Activated CD4-positive, alpha-beta memory T cell treated with anti-CD3 and anti-CD28 coated beads for 36 hours (primary cell): ENCODE data around the gene ATPAF1. TPM values are rescaled to one million over a fixed set of nuclear protein-coding genes. Genes with fewer than 3 reads are reported as not detected.
"Not testable (repeated sequence)": the region's sequence is repeated elsewhere in the genome, so short reads cannot be mapped to it uniquely, and the experiment has no call there.

Experiments used
- CTCF ChIA-PET: fragments of 350-600 bp; sonication (Branson Sonifier 250); formaldehyde crosslinking; loops from one replicate; lab custom pipeline; 2021; ENCODE audit warnings: antibody characterized with exemption, inconsistent platforms; lab: Charles Lee
- POLR2A ChIA-PET: fragments of 350-600 bp; sonication (Branson Sonifier 250); formaldehyde crosslinking; loops from one replicate; lab custom pipeline; 2021; ENCODE audit warnings: antibody characterized with exemption; lab: Charles Lee
- DNase-seq: peaks from one replicate; pipeline ENCODE4 v3.0.0-alpha.2; 2020
- H3K27ac Mint-ChIP-seq: one replicate; pipeline ENCODE4 v1.8.0; 2021; ENCODE audit warnings: mixed read lengths
- H3K27me3 Mint-ChIP-seq: one replicate; pipeline ENCODE4 v1.8.0; 2021; ENCODE audit warnings: mixed read lengths
- H3K36me3 Mint-ChIP-seq: one replicate; pipeline ENCODE4 v1.8.0; 2021; ENCODE audit warnings: mixed read lengths
- H3K4me1 Mint-ChIP-seq: one replicate; pipeline ENCODE4 v1.8.0; 2021; ENCODE audit warnings: low read depth, mixed read lengths
- H3K4me3 Mint-ChIP-seq: one replicate; pipeline ENCODE4 v1.8.0; 2021; ENCODE audit warnings: mild to moderate bottlenecking, mixed read lengths
- H3K9me3 Mint-ChIP-seq: one replicate; pipeline ENCODE4 v1.8.0; 2021; ENCODE audit warnings: mixed read lengths
- intact Hi-C: fragments of 100-400 bp; cut with micrococcal nuclease; formaldehyde crosslinking; loops from one replicate; pipeline ENCODE4 v1.15.1; 2023
- total RNA-seq, 2 experiments: library from RNA; stranded (reverse); gene quantifications; one replicate each; pipeline ENCODE4 v1.2.3, GENCODE V29; 2021

Gene ATPAF1
- total RNA-seq, 2 experiments from 2014 or later, result 45.0 to 45.9 TPM

DNA sequence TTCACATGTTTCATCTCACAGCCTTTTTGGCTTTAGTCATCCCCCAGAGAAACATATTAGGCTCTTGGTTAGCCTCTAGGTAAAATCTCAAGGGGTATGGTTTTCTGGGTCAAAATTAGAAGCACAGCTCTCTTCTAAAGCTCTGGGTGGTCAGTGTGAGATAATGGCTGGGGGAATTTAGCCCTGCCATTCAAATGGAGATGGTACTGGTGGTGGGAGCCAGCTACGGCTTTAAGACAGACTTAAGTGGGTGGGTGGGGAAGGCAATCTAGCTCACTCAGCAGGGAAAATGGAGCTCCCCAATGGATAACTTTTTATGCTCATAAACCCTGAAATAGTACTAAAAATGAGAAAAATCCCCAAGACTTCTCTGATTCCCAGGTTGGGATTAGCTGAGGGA, 9.2 kb upstream of the ATPAF1 start:
- H3K27me3 Mint-ChIP-seq, result no peaks in the 10 kb centered on the region
- H3K36me3 Mint-ChIP-seq, result peaks cover 40% of the 10 kb centered on the region
- peak overlapping the region; percentile 86 for H3K27ac Mint-ChIP-seq
- ChIA-PET POLR2A (interaction anchor here (0.6 kb wide), 1 partner anchor 29 kb away, joined by 3 read pairs; no protein-coding TSS in a partner anchor), CTCF (interaction anchor here (1.0 to 2.7 kb wide), 5 partner anchors 9 to 235 kb away, joined by 3 to 11 read pairs (median 4); partner anchors contain the start of genes ATPAF1 and MKNK1)
- H3K4me3 Mint-ChIP-seq, result no peak overlapping the region
- intact Hi-C loops, result no loop called here
- H3K9me3 Mint-ChIP-seq, result no peaks in the 10 kb centered on the region
- peaks cover 36% of the 10 kb centered on the region for H3K4me1 Mint-ChIP-seq
- DNase-seq, result no peak

DNA sequence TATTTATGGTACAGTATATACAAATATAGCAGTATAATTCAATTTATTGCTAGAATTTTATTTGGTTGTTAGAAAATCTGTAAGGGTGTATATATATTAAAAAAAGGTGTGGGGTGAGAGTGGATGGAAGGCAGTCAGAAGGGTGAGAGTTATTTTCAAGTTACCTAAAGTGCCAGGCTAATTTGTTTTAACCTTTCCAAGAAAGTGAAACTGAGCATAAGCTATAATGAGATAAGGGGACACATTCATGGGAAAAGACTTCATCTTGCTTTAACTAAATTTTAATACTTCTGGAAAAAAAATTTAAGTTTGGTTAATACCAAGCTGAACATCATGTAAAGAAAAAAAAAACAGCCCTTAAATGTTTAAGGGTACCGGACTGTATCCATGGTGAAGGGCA, 8.4 kb upstream of the ATPAF1 start:
- Mint-ChIP-seq H3K4me1 (peaks cover 36% of the 10 kb centered on the region), H3K27me3 (no peaks in the 10 kb centered on the region), H3K36me3 (peaks cover 34% of the 10 kb centered on the region), H3K27ac (peak overlapping the region; percentile 86), H3K9me3 (no peaks in the 10 kb centered on the region), H3K4me3 (no peak overlapping the region)
- intact Hi-C loops, result no loop called here
- ChIA-PET POLR2A (interaction anchor here (0.6 kb wide), 1 partner anchor 18 kb away, joined by 3 read pairs; no protein-coding TSS in a partner anchor), CTCF (interaction anchor here (1.0 to 2.7 kb wide), 4 partner anchors 8 to 230 kb away, joined by 3 to 11 read pairs (median 6); partner anchors contain the start of genes ATPAF1 and MKNK1)
- no peak for DNase-seq

DNA sequence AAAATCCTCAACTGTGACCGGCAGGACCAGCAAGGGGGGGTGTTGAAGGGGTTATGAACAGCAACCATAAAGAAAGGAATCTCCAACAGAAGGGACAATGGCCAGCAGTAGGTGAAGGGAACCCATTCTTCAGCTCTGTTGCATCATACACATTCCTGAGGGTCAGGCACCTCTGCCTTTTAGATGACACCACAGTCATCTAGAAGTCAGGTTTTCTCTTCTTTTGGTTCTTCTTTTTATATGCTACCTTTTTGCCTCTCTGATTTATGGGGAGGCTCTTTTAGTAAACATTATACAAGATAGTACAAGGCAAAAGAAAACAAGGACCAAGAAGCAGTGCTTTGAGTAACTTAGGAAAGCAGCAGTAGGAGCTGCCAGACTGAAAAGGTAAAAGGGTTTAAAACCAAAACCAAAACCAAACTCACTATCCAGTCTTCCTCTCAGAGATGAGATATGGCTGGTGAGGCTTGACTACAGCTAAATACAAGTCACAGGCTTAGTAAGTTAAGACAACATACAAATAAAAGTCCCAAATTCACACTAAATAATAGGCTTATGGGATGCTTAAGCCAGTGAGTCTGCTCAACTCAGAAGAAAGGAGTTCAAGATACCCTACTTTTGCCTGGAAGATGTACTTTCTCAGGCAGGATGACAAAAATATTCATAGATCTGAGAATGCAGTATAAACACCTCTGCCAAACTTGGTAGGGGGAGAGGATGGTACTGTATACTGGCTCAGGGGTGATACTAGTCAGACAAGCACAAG, 7.6 kb upstream of the ATPAF1 start:
- Mint-ChIP-seq H3K36me3 (peaks cover 28% of the 10 kb centered on the region), H3K4me1 (peaks cover 36% of the 10 kb centered on the region), H3K27ac (peak overlapping the region; percentile 86), H3K4me3 (peak overlapping the region; percentile 3), H3K9me3 (no peaks in the 10 kb centered on the region), H3K27me3 (no peaks in the 10 kb centered on the region)
- ChIA-PET CTCF (interaction anchor here (1.5 to 2.7 kb wide), 4 partner anchors 8 to 49 kb away, joined by 4 to 11 read pairs (median 8); partner anchors contain the start of gene ATPAF1), POLR2A (interaction anchor here (0.5 to 1.4 kb wide), 3 partner anchors 14 to 59 kb away, joined by 3 to 4 read pairs (median 3); partner anchors contain the start of gene MOB3C)
- no peak for DNase-seq
- intact Hi-C loops, result no loop called here

DNA sequence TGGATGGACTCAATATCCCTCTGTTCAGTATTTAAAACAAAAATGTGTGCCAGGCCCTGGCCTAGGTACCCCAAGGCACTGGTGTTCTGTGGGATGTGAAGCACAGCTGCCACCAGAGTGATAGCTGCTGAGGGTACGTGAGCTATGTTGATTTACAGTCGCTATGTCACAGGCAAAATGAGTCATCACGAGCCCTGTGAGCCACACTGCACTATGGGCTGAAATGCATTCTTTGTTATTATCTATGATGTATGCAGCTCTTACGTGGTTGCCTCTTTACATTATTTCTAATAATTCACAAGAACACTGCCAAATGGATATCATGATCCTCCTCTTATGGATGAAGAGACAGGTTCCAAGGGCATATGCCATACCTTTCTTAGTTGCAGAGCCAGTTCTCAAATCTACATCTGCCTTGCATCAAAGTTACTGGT, 5.6 kb upstream of the ATPAF1 start:
- ChIA-PET POLR2A (no interaction called here), CTCF (no interaction called here)
- Mint-ChIP-seq H3K9me3 (no peaks in the 10 kb centered on the region), H3K27ac (no peak overlapping the region), H3K4me1 (peaks cover 36% of the 10 kb centered on the region), H3K4me3 (no peak overlapping the region), H3K36me3 (peaks cover 16% of the 10 kb centered on the region), H3K27me3 (no peaks in the 10 kb centered on the region)
- DNase-seq, result peak; percentile 45
- intact Hi-C loops, result no loop called here

DNA sequence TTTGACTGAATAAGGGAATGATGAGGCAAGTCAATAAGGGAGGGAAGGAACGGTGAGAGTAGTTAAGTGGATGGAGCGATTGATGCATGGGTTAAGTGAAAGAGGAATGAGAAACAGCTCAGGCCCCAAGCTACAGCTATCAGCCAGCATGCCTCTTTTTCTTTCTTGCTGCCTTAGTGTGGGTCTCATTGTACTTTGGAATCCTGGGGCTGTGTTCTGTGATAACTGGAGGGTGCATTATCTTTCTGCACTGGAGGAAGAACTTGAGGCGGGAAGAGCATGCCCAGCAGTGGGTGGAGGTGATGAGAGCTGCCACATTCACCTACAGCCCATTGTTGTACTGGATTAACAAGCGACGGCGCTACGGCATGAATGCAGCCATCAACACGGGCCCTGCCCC, 4.5 kb upstream of the ATPAF1 start:
- H3K4me3 Mint-ChIP-seq, result no peak overlapping the region
- DNase-seq, result no peak
- no peaks in the 10 kb centered on the region for H3K27me3 Mint-ChIP-seq
- peaks cover 12% of the 10 kb centered on the region for H3K36me3 Mint-ChIP-seq
- H3K4me1 Mint-ChIP-seq, result peaks cover 36% of the 10 kb centered on the region
- intact Hi-C loops, result no loop called here
- ChIA-PET CTCF (no interaction called here), POLR2A (no interaction called here)
- no peaks in the 10 kb centered on the region for H3K9me3 Mint-ChIP-seq
- H3K27ac Mint-ChIP-seq, result no peak overlapping the region

DNA sequence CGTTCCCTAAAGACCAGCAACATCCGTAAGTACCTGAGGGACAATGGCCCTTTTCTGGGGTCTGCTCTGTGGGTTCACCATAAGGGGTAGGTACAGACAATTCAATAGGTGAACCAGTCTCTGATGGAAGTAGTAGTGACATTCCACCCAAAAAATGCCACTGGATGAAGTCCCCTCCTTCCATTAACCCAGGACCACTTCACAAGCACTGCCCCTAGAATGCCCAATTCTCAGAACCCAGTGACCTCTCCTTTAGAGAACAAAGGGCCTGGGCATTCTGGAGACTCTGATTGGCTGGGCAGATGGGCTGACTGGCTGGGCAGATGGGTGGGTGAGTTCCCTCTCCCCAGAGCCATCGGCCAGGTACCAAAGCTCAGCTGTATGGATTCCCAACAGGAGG, 3.4 kb upstream of the ATPAF1 start, which contains the start of gene TEX38:
Gene TEX38 (plus strand): TSS at position 301 of the 400 bp plus-strand sequence. CDS start 81 bp downstream, at position 382.
- ChIA-PET CTCF (no interaction called here), POLR2A (no interaction called here)
- peaks cover 34% of the 10 kb centered on the region for H3K4me1 Mint-ChIP-seq
- no peaks in the 10 kb centered on the region for H3K27me3 Mint-ChIP-seq
- H3K9me3 Mint-ChIP-seq, result no peaks in the 10 kb centered on the region
- no peak within 1 kb of the TSS for H3K4me3 Mint-ChIP-seq
- H3K27ac Mint-ChIP-seq, result no peak within 1 kb of the TSS
- H3K36me3 Mint-ChIP-seq, result peaks cover 8% of the 10 kb centered on the region
- DNase-seq, result no peak
- intact Hi-C loops, result no loop called here

DNA sequence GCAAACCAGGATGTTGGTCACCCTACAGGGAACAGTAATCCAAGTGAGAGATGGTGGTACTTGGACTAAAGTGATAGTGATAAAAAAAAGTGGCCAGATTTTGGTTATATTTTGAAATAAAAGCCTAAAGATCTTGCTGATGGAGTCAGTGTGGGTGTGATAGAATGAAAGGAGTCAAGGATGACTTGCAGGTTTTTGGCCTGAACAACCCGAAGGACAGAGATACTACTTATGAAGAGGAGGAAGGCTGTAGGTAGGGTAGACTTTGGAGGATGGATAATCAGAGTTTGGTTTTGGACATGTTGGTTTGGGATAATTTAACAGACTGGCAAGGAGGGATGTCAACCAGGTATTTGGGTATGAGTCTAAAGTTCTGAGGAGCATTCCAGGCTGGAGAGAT, 2.0 kb upstream of the ATPAF1 start:
- POLR2A ChIA-PET, result no interaction called here

DNA sequence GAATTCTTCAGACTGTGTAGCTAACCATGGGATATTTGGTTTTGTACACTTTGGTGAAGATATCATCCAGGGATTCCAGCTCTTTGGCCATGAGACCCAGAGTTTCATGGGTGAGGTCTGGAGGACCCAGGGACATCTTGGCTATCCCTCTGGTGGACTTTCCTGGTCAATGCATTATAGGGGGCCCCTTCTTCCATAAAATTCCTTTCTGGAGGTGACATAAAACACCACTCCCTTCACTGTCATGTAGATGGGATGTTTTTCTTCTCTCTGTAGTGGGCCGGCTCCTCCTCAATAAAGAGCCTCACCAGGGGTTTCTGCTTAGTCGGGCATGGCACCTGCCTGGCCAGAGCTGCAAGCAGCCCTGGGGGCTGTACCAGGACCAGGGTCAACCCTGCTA, 2.2 kb downstream of the ATPAF1 start:
- ChIA-PET POLR2A (no interaction called here), CTCF (interaction anchor here (0.8 kb wide), 1 partner anchor 21 kb away, joined by 3 read pairs; no protein-coding TSS in a partner anchor)
- intact Hi-C loops, result loop anchor here (5.0 kb wide), 2 partner anchors 49 to 64 kb away; partner anchors contain the start of genes MKNK1 and MOB3C
- H3K36me3 Mint-ChIP-seq, result peaks cover 18% of the 10 kb centered on the region
- peaks cover 16% of the 10 kb centered on the region for H3K4me1 Mint-ChIP-seq
- no peak for DNase-seq
- H3K27ac Mint-ChIP-seq, result no peak overlapping the region
- no peaks in the 10 kb centered on the region for H3K9me3 Mint-ChIP-seq
- no peaks in the 10 kb centered on the region for H3K27me3 Mint-ChIP-seq
- H3K4me3 Mint-ChIP-seq, result no peak overlapping the region

More for the DNA sequence above, 2.0 kb upstream of the ATPAF1 start:
- H3K4me1 Mint-ChIP-seq, result peaks cover 28% of the 10 kb centered on the region
- intact Hi-C loops, result no loop called here
- no peaks in the 10 kb centered on the region for H3K27me3 Mint-ChIP-seq
- CTCF ChIA-PET, result no interaction called here
- peaks cover 6% of the 10 kb centered on the region for H3K36me3 Mint-ChIP-seq
- H3K4me3 Mint-ChIP-seq, result no peak overlapping the region
- no peaks in the 10 kb centered on the region for H3K9me3 Mint-ChIP-seq
- no peak overlapping the region for H3K27ac Mint-ChIP-seq
- DNase-seq, result no peak

DNA sequence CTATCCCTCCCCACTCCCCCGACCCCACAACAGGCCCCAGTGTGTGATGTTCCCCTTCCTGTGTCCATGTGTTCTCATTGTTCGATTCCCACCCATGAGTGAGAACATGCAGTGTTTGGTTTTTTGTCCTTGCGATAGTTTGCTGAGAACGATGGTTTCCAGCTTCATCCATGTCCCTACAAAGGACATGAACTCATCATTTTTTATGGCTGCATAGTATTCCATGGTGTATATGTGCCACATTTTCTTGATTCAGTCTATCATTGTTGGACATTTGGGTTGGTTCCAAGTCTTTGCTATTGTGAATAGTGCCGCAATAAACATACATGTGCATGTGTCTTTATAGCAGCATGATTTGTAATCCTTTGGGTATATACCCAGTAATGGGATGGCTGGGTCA, 5.2 kb downstream of the ATPAF1 start:
- POLR2A ChIA-PET, DNase-seq, H3K9me3 Mint-ChIP-seq, H3K27ac Mint-ChIP-seq, CTCF ChIA-PET, intact Hi-C loops, H3K4me3 Mint-ChIP-seq, H3K27me3 Mint-ChIP-seq: not testable (repeated sequence)
- Mint-ChIP-seq H3K36me3 (peaks cover 19% of the 10 kb centered on the region), H3K4me1 (peaks cover 35% of the 10 kb centered on the region)

DNA sequence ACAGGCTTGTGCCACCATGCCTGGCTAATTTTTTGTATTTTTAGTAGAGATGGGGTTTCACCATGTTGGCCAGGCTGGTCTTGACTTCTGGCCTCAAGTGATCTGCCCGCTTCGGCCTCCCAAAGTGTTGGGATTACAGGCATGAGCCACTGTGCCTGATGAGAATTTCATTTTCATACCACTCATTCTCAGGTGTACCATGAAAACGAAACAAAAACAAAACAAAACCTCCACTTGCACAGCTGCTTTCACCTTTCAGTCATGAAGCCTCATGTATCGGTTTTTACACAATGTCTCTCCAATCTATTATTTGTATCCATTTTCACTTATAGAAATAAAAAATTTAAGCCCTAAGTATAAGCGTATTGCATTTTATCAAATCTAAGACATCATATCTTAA, 8.0 kb downstream of the ATPAF1 start:
- CTCF ChIA-PET, result interaction anchor here (0.7 to 1.2 kb wide), 4 partner anchors 15 to 126 kb away, joined by 3 to 7 read pairs (median 4); no protein-coding TSS in a partner anchor

DNA sequence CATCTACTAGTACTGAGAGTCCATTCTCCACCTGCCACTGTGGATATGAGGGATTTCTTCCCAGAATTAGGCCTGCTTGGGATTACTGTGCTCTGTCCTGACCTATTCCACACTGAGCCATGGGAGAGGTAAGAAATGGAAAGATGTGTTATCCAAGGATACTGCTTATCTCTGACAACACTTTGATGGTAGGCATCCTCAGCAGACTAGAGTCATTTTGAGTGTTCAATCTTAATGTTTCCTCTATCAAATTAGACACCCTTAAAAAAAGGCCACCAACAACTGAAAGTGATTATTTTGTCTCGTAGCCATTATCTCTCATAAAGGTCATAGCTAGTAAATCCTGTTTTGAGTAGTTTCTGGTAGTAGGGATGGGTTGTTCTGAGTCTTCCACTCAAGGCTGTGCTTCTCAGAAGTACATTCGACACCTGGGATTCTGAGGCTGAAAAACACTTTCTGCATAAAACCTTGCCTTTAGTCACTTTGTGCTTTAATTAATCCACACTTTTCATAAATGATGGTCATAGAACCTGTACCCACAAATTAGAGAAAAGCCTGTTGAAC, 8.8 kb downstream of the ATPAF1 start:
- no peak for DNase-seq
- ChIA-PET CTCF (interaction anchor here (1.2 kb wide), 1 partner anchor 16 kb away, joined by 4 read pairs; no protein-coding TSS in a partner anchor), POLR2A (no interaction called here)
- intact Hi-C loops, result no loop called here
- peaks cover 23% of the 10 kb centered on the region for H3K4me1 Mint-ChIP-seq
- peak overlapping the region; percentile 28 for H3K27ac Mint-ChIP-seq
- H3K4me3 Mint-ChIP-seq, result no peak overlapping the region
- H3K9me3 Mint-ChIP-seq, result peaks cover 2% of the 10 kb centered on the region
- peaks cover 38% of the 10 kb centered on the region for H3K36me3 Mint-ChIP-seq
- H3K27me3 Mint-ChIP-seq, result no peaks in the 10 kb centered on the region

More for the DNA sequence above, 8.0 kb downstream of the ATPAF1 start:
- Mint-ChIP-seq H3K36me3 (peaks cover 35% of the 10 kb centered on the region), H3K4me1 (peaks cover 23% of the 10 kb centered on the region), H3K27ac (peak overlapping the region; percentile 28)
- POLR2A ChIA-PET, H3K27me3 Mint-ChIP-seq, DNase-seq, H3K4me3 Mint-ChIP-seq, intact Hi-C loops, H3K9me3 Mint-ChIP-seq: not testable (repeated sequence)

DNA sequence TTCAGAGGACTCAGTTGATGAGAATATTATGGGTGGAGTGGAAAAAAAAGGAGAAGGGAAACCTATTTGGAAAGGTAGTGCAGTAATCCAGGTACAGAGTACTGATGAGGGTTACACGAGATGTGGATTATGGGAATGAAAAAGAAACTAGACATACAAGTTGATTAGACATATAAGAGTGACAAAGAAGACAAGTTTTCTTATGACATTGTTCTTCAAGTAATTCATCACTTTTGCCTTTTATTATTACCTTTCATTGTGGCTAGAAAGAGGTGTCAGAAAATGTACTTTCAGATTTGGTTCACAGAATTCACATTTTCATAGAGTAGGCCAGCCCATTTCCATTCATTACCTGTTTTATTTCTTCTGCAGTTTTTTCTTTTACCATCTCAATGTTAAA, 10.4 kb downstream of the ATPAF1 start:
- ChIA-PET POLR2A (interaction anchor here (1.2 kb wide), 1 partner anchor 9 kb away, joined by 4 read pairs; no protein-coding TSS in a partner anchor), CTCF (no interaction called here)
- peaks cover 34% of the 10 kb centered on the region for H3K4me1 Mint-ChIP-seq
- H3K27me3 Mint-ChIP-seq, result no peaks in the 10 kb centered on the region
- no peak overlapping the region for H3K27ac Mint-ChIP-seq
- H3K36me3 Mint-ChIP-seq, result peaks cover 37% of the 10 kb centered on the region
- H3K9me3 Mint-ChIP-seq, result peaks cover 2% of the 10 kb centered on the region
- no peak overlapping the region for H3K4me3 Mint-ChIP-seq
- DNase-seq, result no peak
- intact Hi-C loops, result no loop called here
